HTR-8/SVneo (cell line): ENCODE results near the gene CAP2.
"Not testable (repeated sequence)": the region's sequence is repeated elsewhere in the genome, so short reads cannot be mapped to it uniquely, and the experiment has no call there.

Experiments
- DNase-seq: peaks from one replicate; pipeline ENCODE4 v3.0.0; 2011; ENCODE audit warnings: low spot score, mixed read lengths; ENCODE audit not compliant: insufficient read length
- FAIRE-seq: peaks from 2 replicates; lab custom pipeline; 2011; peaks lifted over from hg19 to GRCh38; lab: Jason Lieb, UNC

The CAP2 gene

GRCh38 chr6:17393892-17394631 lies 667 bp downstream of the CAP2 start:
- DNase-seq, result peak; percentile 83
- FAIRE-seq, result peak; percentile 60

- no peak for FAIRE-seq
- DNase-seq, result no peak
These were observed 1.7 kb downstream of the CAP2 start for GRCh38 chr6:17395112-17395511.

GRCh38 chr6:17396256-17396655 lies 2.9 kb downstream of the CAP2 start:
- FAIRE-seq (no peak), DNase-seq (no peak)

GRCh38 chr6:17397764-17398194 lies 4.4 kb downstream of the CAP2 start:
- DNase-seq, result no peak

GRCh38 chr6:17405181-17405943 lies 12.0 kb downstream of the CAP2 start:
- FAIRE-seq, result not testable (repeated sequence)

More at GRCh38 chr6:17397764-17398194, 4.4 kb downstream of the CAP2 start:
- FAIRE-seq, result no peak

GRCh38 chr6:17405944-17406245 lies 12.5 kb downstream of the CAP2 start:
- no peak for FAIRE-seq

More at GRCh38 chr6:17405181-17405943, 12.0 kb downstream of the CAP2 start:
- not testable (repeated sequence) for DNase-seq

GRCh38 chr6:17408081-17408480 lies 14.7 kb downstream of the CAP2 start:
- FAIRE-seq, result no peak
- no peak for DNase-seq

More at GRCh38 chr6:17405944-17406245, 12.5 kb downstream of the CAP2 start:
- DNase-seq, result no peak

GRCh38 chr6:17410281-17410680 lies 16.9 kb downstream of the CAP2 start:
- DNase-seq (no peak), FAIRE-seq (no peak)

- DNase-seq (no peak), FAIRE-seq (no peak)
These were observed 19.9 kb downstream of the CAP2 start for GRCh38 chr6:17413313-17413750.

- FAIRE-seq, DNase-seq: not testable (repeated sequence)
These were observed 21.0 kb downstream of the CAP2 start for GRCh38 chr6:17414395-17414794.

- DNase-seq, result no peak
These were observed 21.9 kb downstream of the CAP2 start for GRCh38 chr6:17415321-17415720.

GRCh38 chr6:17416806-17417205 lies 23.4 kb downstream of the CAP2 start:
- no peak for FAIRE-seq

More at GRCh38 chr6:17415321-17415720, 21.9 kb downstream of the CAP2 start:
- FAIRE-seq, result no peak

GRCh38 chr6:17417817-17418216 lies 24.4 kb downstream of the CAP2 start:
- FAIRE-seq, result peak; percentile 49
- DNase-seq, result peak; percentile 86

More at GRCh38 chr6:17416806-17417205, 23.4 kb downstream of the CAP2 start:
- DNase-seq, result no peak

GRCh38 chr6:17418281-17419188 lies 25.1 kb downstream of the CAP2 start:
- FAIRE-seq (peak; percentile 54), DNase-seq (peak; percentile 41)

GRCh38 chr6:17419189-17419575 lies 25.8 kb downstream of the CAP2 start:
- FAIRE-seq (no peak), DNase-seq (no peak)

- FAIRE-seq, result no peak
- DNase-seq, result no peak
These were observed 27.0 kb downstream of the CAP2 start for GRCh38 chr6:17420368-17420767.

GRCh38 chr6:17421406-17421805 lies 28.0 kb downstream of the CAP2 start:
- FAIRE-seq, result no peak
- no peak for DNase-seq

GRCh38 chr6:17423026-17423425 lies 29.6 kb downstream of the CAP2 start:
- FAIRE-seq, result no peak
- no peak for DNase-seq

GRCh38 chr6:17427062-17427461 lies 33.7 kb downstream of the CAP2 start:
- FAIRE-seq, result no peak
- no peak for DNase-seq

GRCh38 chr6:17427617-17428016 lies 34.2 kb downstream of the CAP2 start:
- peak; percentile 4 for FAIRE-seq
- no peak for DNase-seq
